Measurements from ENCODE around the gene IL10RA. TPM values are rescaled to one million over a fixed set of nuclear protein-coding genes. Genes with fewer than 3 reads are reported as not detected.
A peak's percentile ranks its signal among the peaks of the same experiment; 100 is the strongest.

Gene IL10RA
- total and polyA plus RNA-seq, 4 donors: 7.9 to 52.5 (median 28.2) TPM

DNA sequence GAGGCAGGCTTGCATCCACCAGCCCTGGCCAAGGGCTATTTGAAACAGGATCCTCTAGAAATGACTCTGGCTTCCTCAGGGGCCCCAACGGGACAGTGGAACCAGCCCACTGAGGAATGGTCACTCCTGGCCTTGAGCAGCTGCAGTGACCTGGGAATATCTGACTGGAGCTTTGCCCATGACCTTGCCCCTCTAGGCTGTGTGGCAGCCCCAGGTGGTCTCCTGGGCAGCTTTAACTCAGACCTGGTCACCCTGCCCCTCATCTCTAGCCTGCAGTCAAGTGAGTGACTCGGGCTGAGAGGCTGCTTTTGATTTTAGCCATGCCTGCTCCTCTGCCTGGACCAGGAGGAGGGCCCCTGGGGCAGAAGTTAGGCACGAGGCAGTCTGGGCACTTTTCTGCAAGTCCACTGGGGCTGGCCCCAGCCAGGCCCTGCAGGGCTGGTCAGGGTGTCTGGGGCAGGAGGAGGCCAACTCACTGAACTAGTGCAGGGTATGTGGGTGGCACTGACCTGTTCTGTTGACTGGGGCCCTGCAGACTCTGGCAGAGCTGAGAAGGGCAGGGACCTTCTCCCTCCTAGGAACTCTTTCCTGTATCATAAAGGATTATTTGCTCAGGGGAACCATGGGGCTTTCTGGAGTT, 13.3 kb downstream of the IL10RA start:
- no peak for DNase-seq
- no peak overlapping the region for H3K9ac ChIP-seq (ENCODE audit: insufficient read depth in 1 of 2, low read length in 2 of 2)
- no peak for ATAC-seq (ENCODE audit: insufficient read depth, low FRiP score)
- TF ChIP-seq, protein P1, sequence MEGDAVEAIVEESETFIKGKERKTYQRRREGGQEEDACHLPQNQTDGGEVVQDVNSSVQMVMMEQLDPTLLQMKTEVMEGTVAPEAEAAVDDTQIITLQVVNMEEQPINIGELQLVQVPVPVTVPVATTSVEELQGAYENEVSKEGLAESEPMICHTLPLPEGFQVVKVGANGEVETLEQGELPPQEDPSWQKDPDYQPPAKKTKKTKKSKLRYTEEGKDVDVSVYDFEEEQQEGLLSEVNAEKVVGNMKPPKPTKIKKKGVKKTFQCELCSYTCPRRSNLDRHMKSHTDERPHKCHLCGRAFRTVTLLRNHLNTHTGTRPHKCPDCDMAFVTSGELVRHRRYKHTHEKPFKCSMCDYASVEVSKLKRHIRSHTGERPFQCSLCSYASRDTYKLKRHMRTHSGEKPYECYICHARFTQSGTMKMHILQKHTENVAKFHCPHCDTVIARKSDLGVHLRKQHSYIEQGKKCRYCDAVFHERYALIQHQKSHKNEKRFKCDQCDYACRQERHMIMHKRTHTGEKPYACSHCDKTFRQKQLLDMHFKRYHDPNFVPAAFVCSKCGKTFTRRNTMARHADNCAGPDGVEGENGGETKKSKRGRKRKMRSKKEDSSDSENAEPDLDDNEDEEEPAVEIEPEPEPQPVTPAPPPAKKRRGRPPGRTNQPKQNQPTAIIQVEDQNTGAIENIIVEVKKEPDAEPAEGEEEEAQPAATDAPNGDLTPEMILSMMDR (IDR thresholded peaks at IDR 0.05; ENCODE audit: control extremely low read depth, extremely low read depth): no peak
- no peaks in the 10 kb centered on the region for H3K27me3 ChIP-seq (ENCODE audit: control insufficient read depth in 3 of 3, insufficient read depth in 3 of 3, low read length in 2 of 3)
- peaks cover 0 to 19% (median 6%) of the 10 kb centered on the region in 5 donors for H3K4me1 ChIP-seq (ENCODE audit: control insufficient read depth in 5 of 5, insufficient read depth in 5 of 5, low read length in 5 of 5)
- no peaks in the 10 kb centered on the region for H3K9me3 ChIP-seq (ENCODE audit: control insufficient read depth in 4 of 4, insufficient read depth in 3 of 4, low read length in 3 of 4)
- no peak overlapping the region for H3K4me3 ChIP-seq
- no peak overlapping the region for H3K27ac ChIP-seq (ENCODE audit: low read depth in 1 of 2, low read length in 1 of 2)
- peaks cover 0 to 7% (median 0%) of the 10 kb centered on the region in 4 donors for H3K36me3 ChIP-seq (ENCODE audit: control insufficient read depth in 4 of 4, insufficient read depth in 4 of 4, low read length in 4 of 4)
- 81 to 85% methylated on average over 3 of the region's 3 CpGs for WGBS, 2 donors

DNA sequence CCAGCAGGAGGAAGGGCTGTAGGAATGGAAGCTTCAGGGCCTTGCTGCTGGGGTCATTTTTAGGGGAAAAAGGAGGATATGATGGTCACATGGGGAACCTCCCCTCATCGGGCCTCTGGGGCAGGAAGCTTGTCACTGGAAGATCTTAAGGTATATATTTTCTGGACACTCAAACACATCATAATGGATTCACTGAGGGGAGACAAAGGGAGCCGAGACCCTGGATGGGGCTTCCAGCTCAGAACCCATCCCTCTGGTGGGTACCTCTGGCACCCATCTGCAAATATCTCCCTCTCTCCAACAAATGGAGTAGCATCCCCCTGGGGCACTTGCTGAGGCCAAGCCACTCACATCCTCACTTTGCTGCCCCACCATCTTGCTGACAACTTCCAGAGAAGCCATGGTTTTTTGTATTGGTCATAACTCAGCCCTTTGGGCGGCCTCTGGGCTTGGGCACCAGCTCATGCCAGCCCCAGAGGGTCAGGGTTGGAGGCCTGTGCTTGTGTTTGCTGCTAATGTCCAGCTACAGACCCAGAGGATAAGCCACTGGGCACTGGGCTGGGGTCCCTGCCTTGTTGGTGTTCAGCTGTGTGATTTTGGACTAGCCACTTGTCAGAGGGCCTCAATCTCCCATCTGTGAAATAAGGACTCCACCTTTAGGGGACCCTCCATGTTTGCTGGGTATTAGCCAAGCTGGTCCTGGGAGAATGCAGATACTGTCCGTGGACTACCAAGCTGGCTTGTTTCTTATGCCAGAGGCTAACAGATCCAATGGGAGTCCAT, 14.1 kb downstream of the IL10RA start:
- ATAC-seq (ENCODE audit: insufficient read depth, low FRiP score) (no peak), DNase-seq (no peak)
- 91% methylated on average over 4 of the region's 4 CpGs for WGBS, 2 donors
- Histone ChIP-seq H3K4me3 (no peak overlapping the region), H3K9me3 (ENCODE audit: control insufficient read depth in 4 of 4, insufficient read depth in 3 of 4, low read length in 3 of 4) (no peaks in the 10 kb centered on the region), H3K4me1 (ENCODE audit: control insufficient read depth in 5 of 5, insufficient read depth in 5 of 5, low read length in 5 of 5) (peaks cover 0 to 19% (median 6%) of the 10 kb centered on the region in 5 donors), H3K27me3 (ENCODE audit: control insufficient read depth in 3 of 3, insufficient read depth in 3 of 3, low read length in 2 of 3) (no peaks in the 10 kb centered on the region), H3K27ac (ENCODE audit: low read depth in 1 of 2, low read length in 1 of 2) (peak overlapping the region in 1 of 2 donors; percentile 37), H3K36me3 (ENCODE audit: control insufficient read depth in 4 of 4, insufficient read depth in 4 of 4, low read length in 4 of 4) (peaks cover 0 to 7% (median 0%) of the 10 kb centered on the region in 4 donors), H3K9ac (ENCODE audit: insufficient read depth in 1 of 2, low read length in 2 of 2) (no peak overlapping the region)
- TF ChIP-seq, protein P1 (IDR thresholded peaks at IDR 0.05; ENCODE audit: control extremely low read depth, extremely low read depth): no peak

DNA sequence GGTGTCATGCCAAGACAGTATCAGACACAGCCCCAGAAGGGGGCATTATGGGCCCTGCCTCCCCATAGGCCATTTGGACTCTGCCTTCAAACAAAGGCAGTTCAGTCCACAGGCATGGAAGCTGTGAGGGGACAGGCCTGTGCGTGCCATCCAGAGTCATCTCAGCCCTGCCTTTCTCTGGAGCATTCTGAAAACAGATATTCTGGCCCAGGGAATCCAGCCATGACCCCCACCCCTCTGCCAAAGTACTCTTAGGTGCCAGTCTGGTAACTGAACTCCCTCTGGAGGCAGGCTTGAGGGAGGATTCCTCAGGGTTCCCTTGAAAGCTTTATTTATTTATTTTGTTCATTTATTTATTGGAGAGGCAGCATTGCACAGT, 14.6 kb downstream of the IL10RA start:
- H3K9ac ChIP-seq (ENCODE audit: insufficient read depth in 1 of 2, low read length in 2 of 2): no peak overlapping the region
- H3K27me3 ChIP-seq (ENCODE audit: control insufficient read depth in 3 of 3, insufficient read depth in 3 of 3, low read length in 2 of 3): no peaks in the 10 kb centered on the region
- H3K4me1 ChIP-seq (ENCODE audit: control insufficient read depth in 5 of 5, insufficient read depth in 5 of 5, low read length in 5 of 5): peaks cover 0 to 19% (median 6%) of the 10 kb centered on the region in 5 donors
- peak overlapping the region in 1 of 2 donors; percentile 37 for H3K27ac ChIP-seq (ENCODE audit: low read depth in 1 of 2, low read length in 1 of 2)
- H3K4me3 ChIP-seq: no peak overlapping the region
- ATAC-seq (ENCODE audit: insufficient read depth, low FRiP score) (no peak), DNase-seq (no peak)
- TF ChIP-seq, protein P1 (IDR thresholded peaks at IDR 0.05; ENCODE audit: control extremely low read depth, extremely low read depth): no peak
- 96 to 100% methylated on average over 1 of the region's 1 CpG for WGBS, 2 donors
- no peaks in the 10 kb centered on the region for H3K9me3 ChIP-seq (ENCODE audit: control insufficient read depth in 4 of 4, insufficient read depth in 3 of 4, low read length in 3 of 4)
- peaks cover 0 to 7% (median 0%) of the 10 kb centered on the region in 4 donors for H3K36me3 ChIP-seq (ENCODE audit: control insufficient read depth in 4 of 4, insufficient read depth in 4 of 4, low read length in 4 of 4)

All from lung (tissue), 12 donors.